Psoas muscle (tissue), 8 donors: ENCODE results near the gene KIF3C. TPM values are rescaled to one million over a fixed set of nuclear protein-coding genes. Genes with fewer than 3 reads are reported as not detected.

ENCODE experiments used
- ATAC-seq, 4 donors: fragments of 200-7000 bp; cut with Tn5 transposase; one replicate each; pipeline ENCODE4 v1.9.1; 2020; ENCODE audit warnings: moderate library complexity in 3 of 4, mild to moderate bottlenecking in 2 of 4
- DNase-seq, 2 donors: peaks; one replicate each; pipeline ENCODE4 v3.0.0-alpha.2; 2020
- H3K27ac ChIP-seq: fragments of 200-600 bp; one replicate; pipeline ENCODE4 v1.8.0; 2022
- H3K27me3 ChIP-seq, 3 donors: fragments of 200-600 bp in 1 of 3; one replicate each; pipeline versions ENCODE4 v1.6.1 to v1.8.0; 2013 to 2022; ENCODE audit warnings: low read length in 2 of 3, mild to moderate bottlenecking in 2 of 3, moderate library complexity in 1 of 3; ENCODE audit not compliant: insufficient read depth in 3 of 3
- H3K36me3 ChIP-seq, 2 donors: fragments of 200-600 bp in 1 of 2; one replicate each; pipeline versions ENCODE4 v1.6.1 to v1.8.0; 2013 to 2022; ENCODE audit warnings: low read depth in 1 of 2, mild to moderate bottlenecking in 1 of 2, moderate library complexity in 1 of 2; ENCODE audit not compliant: insufficient read depth in 1 of 2
- H3K4me1 ChIP-seq: fragments of 200-600 bp; one replicate; pipeline ENCODE4 v1.8.0; 2022
- H3K4me3 ChIP-seq: fragments of 200-600 bp; one replicate; pipeline ENCODE4 v1.8.0; 2022; ENCODE audit warnings: mild to moderate bottlenecking
- H3K9me3 ChIP-seq: fragments of 200-600 bp; one replicate; pipeline ENCODE4 v1.8.0; 2022
- CTCF ChIP-seq: fragments of 200-600 bp; IDR thresholded peaks from one replicate; pipeline ENCODE4 v1.8.0; 2022; ENCODE audit warnings: antibody characterized with exemption
- WGBS, 3 donors: extraction: QIAGEN DNeasy Blood & Tissue Kit; methylation state at CpG; one replicate each; pipeline versions ENCODE4 v1.1.6 to v1.1.7; 2013; 5-methylcytosine and 5-hydroxymethylcytosine counted together
- intact Hi-C, 2 donors: fragments of 100-400 bp; cut with DNase I; formaldehyde crosslinking; loops; one replicate each; pipeline versions ENCODE4 v1.11.0 to v1.14.2; 2022
- polyA plus RNA-seq, 3 donors: library from polyadenylated mRNA; stranded (reverse); fragments of 200-250 nt; gene quantifications; one replicate each; pipeline ENCODE4 v1.2.3, GENCODE V29; 2013
- total RNA-seq, 4 donors: library from RNA; stranded (reverse); fragmentation: NEBNext Ultra II Directional in 2 of 4; extraction: Animal tissue kit (Norgen Biotek cat#: 25700) in 2 of 4; gene quantifications; one replicate each; pipeline versions ENCODE4 v1.2.1 to v1.2.4, GENCODE V29; 2021 to 2023
- donor health status: healthy with polysubstance abuse.
- donor health status: DM: no; HTN: no; CAD: no; lungs with moderate emphysema.
- donor health status: Bipolar disorder and iron deficiency.
- donor health status: healthy.
- donor health status: DM: yes; HTN: yes; CAD: no.
- donor health status: DM: no; HTN: no; CAD: no.
- donor health status: DM: no; HTN: no; CAD: no.
- donor health status: DM: yes; HTN: yes; CAD: no.

Gene KIF3C
- total and polyA plus RNA-seq, 7 donors = 0.82 to 3.3 (median 1.7) TPM

GRCh38 chr2:25941042-25941441 lies 41.3 kb downstream of the KIF3C start:
- no peak for DNase-seq
- WGBS, 3 donors = 95 to 100% (median 96%) methylated on average over 4 of the region's 4 CpGs
- intact Hi-C loops = no loop called here

GRCh38 chr2:25939257-25939668 lies 43.0 kb downstream of the KIF3C start:
- Histone ChIP-seq H3K27ac (peak overlapping the region; percentile 60), H3K27me3 (no peaks in the 10 kb centered on the region), H3K36me3 (peaks cover 0 to 3% of the 10 kb centered on the region in 2 donors), H3K9me3 (no peaks in the 10 kb centered on the region), H3K4me1 (peaks cover 23% of the 10 kb centered on the region), H3K4me3 (no peak overlapping the region)
- peak in 3 of 4 donors; percentile 20 to 37 (median 32) for ATAC-seq
- WGBS, 3 donors = 59 to 72% (median 64%) methylated on average over 8 of the region's 8 CpGs
- intact Hi-C loops = no loop called here
- TF ChIP-seq CTCF = no peak
- DNase-seq = no peak

More at GRCh38 chr2:25941042-25941441, 41.3 kb downstream of the KIF3C start:
- no peaks in the 10 kb centered on the region for H3K9me3 ChIP-seq
- TF ChIP-seq CTCF = no peak
- no peak overlapping the region for H3K27ac ChIP-seq
- H3K4me3 ChIP-seq = no peak overlapping the region
- peaks cover 23% of the 10 kb centered on the region for H3K4me1 ChIP-seq
- ATAC-seq = no peak
- no peaks in the 10 kb centered on the region for H3K27me3 ChIP-seq
- H3K36me3 ChIP-seq = peaks cover 0 to 3% of the 10 kb centered on the region in 2 donors

- peak; percentile 91 to 97 (median 96) for ATAC-seq
- 27 to 48% (median 39%) methylated on average over 6 of the region's 6 CpGs for WGBS, 3 donors
- intact Hi-C loops = no loop called here
These were observed 44.0 kb downstream of the KIF3C start for GRCh38 chr2:25938345-25938744.

GRCh38 chr2:25936889-25937545 lies 45.3 kb downstream of the KIF3C start:
- intact Hi-C loops = no loop called here
- WGBS, 3 donors = 46 to 58% (median 51%) methylated on average over 7 of the region's 7 CpGs
- Histone ChIP-seq H3K27me3 (no peaks in the 10 kb centered on the region), H3K4me3 (no peak overlapping the region), H3K36me3 (peaks cover 0 to 3% of the 10 kb centered on the region in 2 donors), H3K27ac (peak overlapping the region; percentile 60), H3K4me1 (peaks cover 23% of the 10 kb centered on the region), H3K9me3 (no peaks in the 10 kb centered on the region)
- DNase-seq (no peak), ATAC-seq (peak; percentile 29 to 62 (median 45))
- no peak for TF ChIP-seq CTCF

More at GRCh38 chr2:25938345-25938744, 44.0 kb downstream of the KIF3C start:
- Histone ChIP-seq H3K4me1 (peaks cover 23% of the 10 kb centered on the region), H3K4me3 (no peak overlapping the region), H3K27ac (peak overlapping the region; percentile 60), H3K36me3 (peaks cover 0 to 3% of the 10 kb centered on the region in 2 donors), H3K9me3 (no peaks in the 10 kb centered on the region), H3K27me3 (no peaks in the 10 kb centered on the region)
- DNase-seq = peak; percentile 25 to 81
- no peak for TF ChIP-seq CTCF
